IMR-90 (cell line): ENCODE results near the gene SYT5. TPM values are rescaled to one million over a fixed set of nuclear protein-coding genes. Genes with fewer than 3 reads are reported as not detected.

ENCODE experiments used
- CHD1 ChIP-seq: IDR thresholded peaks from 2 replicates; pipeline ENCODE4 v1.6.1; 2012; ENCODE audit warnings: low read depth, low read length, improper control_type of control experiment
- polyA plus RNA-seq, 3 experiments: library from polyadenylated mRNA; depleted of rRNA; stranded (reverse); fragments of >200 nt; gene quantifications; 2 replicates each; pipeline ENCODE4 v1.2.3, GENCODE V29; 2012; ENCODE audit warnings: low replicate concordance in 1 of 3
- total RNA-seq: library from RNA; depleted of rRNA; stranded (reverse); fragments of >200 nt; gene quantifications from 2 replicates; pipeline ENCODE4 v1.2.3, GENCODE V29; 2012
- TF ChIP-seq, protein P1 (sequence below): fragments of 150-350 bp; IDR thresholded peaks from 2 replicates; pipeline ENCODE4 v1.6.1; 2017; ENCODE audit warnings: mild to moderate bottlenecking, antibody characterized with exemption, low read length, low read depth
- TF ChIP-seq, protein P2 (sequence below): fragments of 150-350 bp; IDR thresholded peaks from 2 replicates; pipeline ENCODE4 v1.6.1; 2016; ENCODE audit warnings: low read depth, mild to moderate bottlenecking, low read length, moderate library complexity, borderline replicate concordance

Gene SYT5
- total and polyA plus RNA-seq, 2 of the 4 experiments (the other 2 are of a cell fraction) = under 0.01 to 0.15 TPM

- TF ChIP-seq, protein P1, sequence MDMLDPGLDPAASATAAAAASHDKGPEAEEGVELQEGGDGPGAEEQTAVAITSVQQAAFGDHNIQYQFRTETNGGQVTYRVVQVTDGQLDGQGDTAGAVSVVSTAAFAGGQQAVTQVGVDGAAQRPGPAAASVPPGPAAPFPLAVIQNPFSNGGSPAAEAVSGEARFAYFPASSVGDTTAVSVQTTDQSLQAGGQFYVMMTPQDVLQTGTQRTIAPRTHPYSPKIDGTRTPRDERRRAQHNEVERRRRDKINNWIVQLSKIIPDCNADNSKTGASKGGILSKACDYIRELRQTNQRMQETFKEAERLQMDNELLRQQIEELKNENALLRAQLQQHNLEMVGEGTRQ = no peak
- TF ChIP-seq CHD1 = no peak
- TF ChIP-seq, protein P2, sequence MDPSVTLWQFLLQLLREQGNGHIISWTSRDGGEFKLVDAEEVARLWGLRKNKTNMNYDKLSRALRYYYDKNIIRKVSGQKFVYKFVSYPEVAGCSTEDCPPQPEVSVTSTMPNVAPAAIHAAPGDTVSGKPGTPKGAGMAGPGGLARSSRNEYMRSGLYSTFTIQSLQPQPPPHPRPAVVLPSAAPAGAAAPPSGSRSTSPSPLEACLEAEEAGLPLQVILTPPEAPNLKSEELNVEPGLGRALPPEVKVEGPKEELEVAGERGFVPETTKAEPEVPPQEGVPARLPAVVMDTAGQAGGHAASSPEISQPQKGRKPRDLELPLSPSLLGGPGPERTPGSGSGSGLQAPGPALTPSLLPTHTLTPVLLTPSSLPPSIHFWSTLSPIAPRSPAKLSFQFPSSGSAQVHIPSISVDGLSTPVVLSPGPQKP = no peak
These were observed 21.0 kb downstream of the SYT5 start (continued) for GRCh38 chr19:55158848-55159749.
